Smooth muscle cell (in vitro differentiated cells): ENCODE data around the gene VDR. TPM values are rescaled to one million over a fixed set of nuclear protein-coding genes. Genes with fewer than 3 reads are reported as not detected.
A peak's percentile ranks its signal among the peaks of the same experiment; 100 is the strongest.

Experiments
- DNase-seq: peaks from one replicate; lab custom pipeline; 2025; ENCODE audit not compliant: unreplicated experiment; lab: John Stamatoyannopoulos, UW
- H2AFZ ChIP-seq: fragments of 200-600 bp; sonication (generic); 2 replicates; pipeline ENCODE4 v1.6.0; 2016; ENCODE audit warnings: antibody characterized with exemption, low read depth, mild to moderate bottlenecking
- H3F3A ChIP-seq: fragments of 200-600 bp; sonication (generic); 2 replicates; pipeline ENCODE4 v1.6.0; 2017; ENCODE audit warnings: antibody characterized with exemption, low read depth
- H3K27ac ChIP-seq: fragments of 200-600 bp; sonication (generic); 2 replicates; pipeline ENCODE4 v1.5.1; 2016; ENCODE audit warnings: low read depth, mild to moderate bottlenecking
- H3K27me3 ChIP-seq: fragments of 200-600 bp; sonication (generic); 2 replicates; pipeline ENCODE4 v1.6.1; 2016; ENCODE audit warnings: low read depth, mild to moderate bottlenecking
- H3K36me3 ChIP-seq: fragments of 200-600 bp; sonication (generic); 2 replicates; pipeline ENCODE4 v1.5.1; 2016; ENCODE audit warnings: low read depth
- H3K4me1 ChIP-seq: fragments of 200-600 bp; sonication (generic); 2 replicates; pipeline ENCODE4 v1.5.1; 2016; ENCODE audit warnings: low read depth
- H3K4me2 ChIP-seq: fragments of 200-600 bp; sonication (generic); 2 replicates; pipeline ENCODE4 v1.6.0; 2016; ENCODE audit warnings: mild to moderate bottlenecking
- H3K4me3 ChIP-seq: fragments of 200-600 bp; sonication (generic); 2 replicates; pipeline ENCODE4 v1.5.1; 2016; ENCODE audit warnings: mild to moderate bottlenecking
- H3K79me2 ChIP-seq: fragments of 200-600 bp; sonication (generic); 2 replicates; pipeline ENCODE4 v1.6.0; 2016; ENCODE audit warnings: low read depth, mild to moderate bottlenecking
- H3K9ac ChIP-seq: fragments of 200-600 bp; sonication (generic); 2 replicates; pipeline ENCODE4 v1.6.0; 2016; ENCODE audit warnings: low read depth
- H3K9me3 ChIP-seq: fragments of 200-600 bp; sonication (generic); replicated peaks from 2 replicates; pipeline ENCODE4 v1.5.1; 2016; ENCODE audit warnings: low read depth
- H4K20me1 ChIP-seq: fragments of 200-600 bp; sonication (generic); 2 replicates; pipeline ENCODE4 v1.6.0; 2016; ENCODE audit warnings: low read depth
- whole genome bisulfite sequencing: methylation state at CpG from one replicate; pipeline ENCODE4 v1.1.7; 2016; ENCODE audit warnings: low lambda C conversion rate; 5-methylcytosine and 5-hydroxymethylcytosine counted together
- polyA plus RNA-seq: library from polyadenylated mRNA; unstranded; fragments of >200 nt; fragmentation: Nextera tagmentation; extraction: Ambion mirVana; gene quantifications from 2 replicates; pipeline ENCODE4 v1.2.1, GENCODE V29; 2016
- total RNA-seq: library from RNA; depleted of rRNA; stranded (reverse); fragments of >200 nt; gene quantifications from 2 replicates; pipeline ENCODE4 v1.2.3, GENCODE V29; 2014
- TF ChIP-seq, protein P1 (sequence below): fragments of 200-600 bp; sonication (generic); IDR thresholded peaks from 2 replicates; pipeline ENCODE4 v1.5.1; 2017; ENCODE audit warnings: borderline replicate concordance, mild to moderate bottlenecking, antibody characterized with exemption; ENCODE audit not compliant: insufficient read depth, poor library complexity, severe bottlenecking

VDR gene
- total and polyA plus RNA-seq, 2 experiments from 2014 or later, result 8.0 to 16.5 TPM

DNA sequence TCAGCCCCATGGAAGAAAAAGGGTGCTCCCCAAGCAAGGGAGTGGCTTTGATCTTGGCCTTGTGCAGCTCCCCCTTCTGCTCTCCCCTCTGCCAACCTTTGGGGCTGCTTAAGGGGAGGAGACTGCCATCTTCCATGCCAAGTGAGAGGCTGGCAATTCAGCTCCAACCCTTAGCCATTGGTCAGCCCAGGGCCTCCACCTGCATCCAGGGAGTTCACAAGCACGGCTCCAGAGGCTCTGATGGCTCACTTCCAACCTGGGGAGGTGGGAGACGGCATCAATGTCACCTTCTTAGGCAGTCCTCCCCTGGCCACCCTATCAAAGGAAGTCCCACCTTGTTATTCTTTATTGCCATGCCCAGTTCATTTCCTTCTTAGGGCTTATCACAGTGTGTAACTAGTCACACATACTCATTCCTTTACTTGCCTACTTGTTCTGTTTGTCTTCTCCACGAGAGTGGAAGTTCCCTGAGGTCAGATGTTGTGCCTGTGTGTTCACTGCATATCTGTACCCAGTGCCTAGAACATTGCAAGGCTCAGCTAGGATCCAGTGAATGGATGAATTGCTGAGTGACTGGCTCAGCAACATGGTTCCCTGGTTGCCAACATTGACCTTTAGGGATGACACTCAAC, 90.1 kb downstream of the VDR start:
- Histone ChIP-seq H3K4me1 (peaks cover 67% of the 10 kb centered on the region), H3K27ac (peak overlapping the region; percentile 95)
- 89% methylated on average over 3 of the region's 3 CpGs for WGBS

DNA sequence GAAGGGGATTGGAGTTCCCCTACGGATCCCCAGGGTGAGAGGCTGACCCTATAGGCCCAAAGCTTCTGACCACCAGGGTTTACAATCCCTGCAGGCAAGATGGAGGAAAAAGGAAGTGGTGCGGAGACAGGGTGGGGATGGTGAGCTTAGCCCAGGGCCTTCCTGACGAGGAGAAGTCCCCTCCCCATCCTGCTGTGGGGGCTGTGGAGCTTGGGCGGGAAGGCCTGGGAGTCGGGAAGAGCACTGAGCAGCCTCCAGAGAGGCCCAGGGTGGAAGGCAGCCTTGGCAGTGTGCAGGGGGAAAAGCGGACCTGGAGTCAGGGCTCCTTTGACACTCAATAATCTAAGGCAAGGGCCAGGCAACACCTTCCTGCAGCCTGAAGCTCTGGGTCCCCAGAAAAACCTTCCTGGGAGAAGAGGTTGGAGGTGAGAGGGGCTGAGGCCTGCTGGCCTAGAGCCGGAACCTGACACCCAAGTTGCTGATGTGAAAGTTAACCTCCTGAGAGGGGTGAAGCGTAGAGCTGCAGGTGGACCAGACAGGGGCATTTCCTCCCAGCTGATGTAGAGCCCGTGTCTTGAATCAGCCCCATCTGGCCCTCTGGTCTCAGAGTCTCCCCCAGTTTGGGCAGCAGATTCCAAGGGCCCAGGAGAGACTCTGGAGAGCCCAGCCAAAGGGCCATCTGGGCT, 91.1 kb downstream of the VDR start:
- peaks cover 40% of the 10 kb centered on the region for H3F3A ChIP-seq
- H3K4me1 ChIP-seq, result peaks cover 65% of the 10 kb centered on the region
- H3K9me3 ChIP-seq, result no peaks in the 10 kb centered on the region
- no peaks in the 10 kb centered on the region for H3K27me3 ChIP-seq
- no peak overlapping the region for H2AFZ ChIP-seq
- TF ChIP-seq, protein P1, sequence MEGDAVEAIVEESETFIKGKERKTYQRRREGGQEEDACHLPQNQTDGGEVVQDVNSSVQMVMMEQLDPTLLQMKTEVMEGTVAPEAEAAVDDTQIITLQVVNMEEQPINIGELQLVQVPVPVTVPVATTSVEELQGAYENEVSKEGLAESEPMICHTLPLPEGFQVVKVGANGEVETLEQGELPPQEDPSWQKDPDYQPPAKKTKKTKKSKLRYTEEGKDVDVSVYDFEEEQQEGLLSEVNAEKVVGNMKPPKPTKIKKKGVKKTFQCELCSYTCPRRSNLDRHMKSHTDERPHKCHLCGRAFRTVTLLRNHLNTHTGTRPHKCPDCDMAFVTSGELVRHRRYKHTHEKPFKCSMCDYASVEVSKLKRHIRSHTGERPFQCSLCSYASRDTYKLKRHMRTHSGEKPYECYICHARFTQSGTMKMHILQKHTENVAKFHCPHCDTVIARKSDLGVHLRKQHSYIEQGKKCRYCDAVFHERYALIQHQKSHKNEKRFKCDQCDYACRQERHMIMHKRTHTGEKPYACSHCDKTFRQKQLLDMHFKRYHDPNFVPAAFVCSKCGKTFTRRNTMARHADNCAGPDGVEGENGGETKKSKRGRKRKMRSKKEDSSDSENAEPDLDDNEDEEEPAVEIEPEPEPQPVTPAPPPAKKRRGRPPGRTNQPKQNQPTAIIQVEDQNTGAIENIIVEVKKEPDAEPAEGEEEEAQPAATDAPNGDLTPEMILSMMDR, result no peak
- peaks cover 67% of the 10 kb centered on the region for H4K20me1 ChIP-seq
- H3K4me3 ChIP-seq, result peak overlapping the region; percentile 45
- DNase-seq, result no peak
- peak overlapping the region; percentile 95 for H3K27ac ChIP-seq
- H3K9ac ChIP-seq, result peak overlapping the region; percentile 63
- H3K4me2 ChIP-seq, result peak overlapping the region; percentile 85
- H3K79me2 ChIP-seq, result peaks cover 81% of the 10 kb centered on the region
- 54% methylated on average over 6 of the region's 9 CpGs for WGBS
- H3K36me3 ChIP-seq, result no peaks in the 10 kb centered on the region

More for the DNA sequence above, 90.1 kb downstream of the VDR start:
- Histone ChIP-seq H4K20me1 (peaks cover 64% of the 10 kb centered on the region), H3K4me2 (no peak overlapping the region), H3K27me3 (no peaks in the 10 kb centered on the region), H3K79me2 (peaks cover 78% of the 10 kb centered on the region), H2AFZ (no peak overlapping the region), H3K4me3 (no peak overlapping the region), H3K36me3 (no peaks in the 10 kb centered on the region), H3K9me3 (no peaks in the 10 kb centered on the region), H3F3A (peaks cover 37% of the 10 kb centered on the region), H3K9ac (no peak overlapping the region)
- TF ChIP-seq, protein P1, result no peak
- DNase-seq, result no peak

DNA sequence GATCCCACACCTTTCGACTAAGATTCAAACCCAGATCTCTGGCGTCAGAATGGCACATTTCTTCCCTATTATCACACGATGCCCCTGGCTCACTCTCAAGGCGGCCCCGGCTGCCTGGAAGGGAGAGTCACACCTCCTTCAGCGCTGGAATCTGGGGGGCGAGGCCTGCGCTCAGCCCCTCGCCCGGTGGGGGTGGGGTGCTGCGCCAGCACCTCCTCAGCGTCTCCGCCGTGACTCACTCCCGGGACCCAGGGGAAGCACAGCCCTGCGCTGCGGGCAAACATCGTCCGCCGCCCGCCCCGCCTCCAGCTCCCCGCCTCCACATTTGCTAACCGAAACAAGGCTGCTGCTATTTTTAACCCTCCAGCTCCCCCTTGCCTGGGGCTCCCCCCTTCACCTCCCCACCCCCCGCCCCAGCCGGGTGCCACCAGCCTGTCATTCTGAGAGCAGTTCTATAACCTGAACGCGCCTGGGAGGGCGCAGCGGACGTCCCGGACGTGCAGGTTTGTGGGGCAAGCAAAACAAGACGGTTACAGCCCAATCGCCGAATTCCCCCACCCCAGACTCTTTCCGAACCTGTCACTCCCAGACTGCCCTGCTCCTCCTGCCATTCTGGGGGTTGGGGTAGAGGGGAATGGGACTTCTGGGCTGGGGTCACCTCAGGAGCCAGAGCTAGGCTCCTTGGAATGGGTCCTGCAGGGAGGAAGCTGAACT, 91.8 kb downstream of the VDR start:
- peaks cover 81% of the 10 kb centered on the region for H3K79me2 ChIP-seq
- peak overlapping the region; percentile 85 for H3K4me2 ChIP-seq
- under 1% methylated on average over 26 of the region's 37 CpGs for WGBS
- H3K27me3 ChIP-seq, result no peaks in the 10 kb centered on the region
- no peak overlapping the region for H2AFZ ChIP-seq
- peak; percentile 74 for DNase-seq
- no peaks in the 10 kb centered on the region for H3K9me3 ChIP-seq
- H3K27ac ChIP-seq, result peak overlapping the region; percentile 95
- H3K4me3 ChIP-seq, result peak overlapping the region; percentile 45
- peaks cover 67% of the 10 kb centered on the region for H4K20me1 ChIP-seq
- peaks cover 34% of the 10 kb centered on the region for H3F3A ChIP-seq
- TF ChIP-seq, protein P1, result no peak
- H3K9ac ChIP-seq, result peak overlapping the region; percentile 65
- no peaks in the 10 kb centered on the region for H3K36me3 ChIP-seq
- H3K4me1 ChIP-seq, result peaks cover 65% of the 10 kb centered on the region
